Astrocyte (in vitro differentiated cells and primary cell): ENCODE measurements around the gene TMEM62.

Experiments used
- CTCF ChIP-seq: IDR thresholded peaks from 2 replicates; pipeline ENCODE4 v1.5.1; 2011; ENCODE audit warnings: low read depth, mild to moderate bottlenecking, inconsistent platforms, low read length, moderate library complexity; ENCODE audit not compliant: insufficient read depth
- EZH2 ChIP-seq: IDR thresholded peaks from 2 replicates; pipeline ENCODE4 v1.6.1; 2012; ENCODE audit warnings: mild to moderate bottlenecking, low read length, inconsistent platforms; ENCODE audit not compliant: insufficient read depth

- no peak for TF ChIP-seq CTCF
- no peak for TF ChIP-seq EZH2
Measured at GRCh38 chr15:43232289-43232874, 99.0 kb downstream of the TMEM62 start.
